NCI-H69 (cell line): ENCODE data around the gene TIGAR.

Source experiments
- DNase-seq: peaks from one replicate; lab custom pipeline; 2025; lab: John Stamatoyannopoulos, UW

The TIGAR gene, protein sequence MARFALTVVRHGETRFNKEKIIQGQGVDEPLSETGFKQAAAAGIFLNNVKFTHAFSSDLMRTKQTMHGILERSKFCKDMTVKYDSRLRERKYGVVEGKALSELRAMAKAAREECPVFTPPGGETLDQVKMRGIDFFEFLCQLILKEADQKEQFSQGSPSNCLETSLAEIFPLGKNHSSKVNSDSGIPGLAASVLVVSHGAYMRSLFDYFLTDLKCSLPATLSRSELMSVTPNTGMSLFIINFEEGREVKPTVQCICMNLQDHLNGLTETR

DNA sequence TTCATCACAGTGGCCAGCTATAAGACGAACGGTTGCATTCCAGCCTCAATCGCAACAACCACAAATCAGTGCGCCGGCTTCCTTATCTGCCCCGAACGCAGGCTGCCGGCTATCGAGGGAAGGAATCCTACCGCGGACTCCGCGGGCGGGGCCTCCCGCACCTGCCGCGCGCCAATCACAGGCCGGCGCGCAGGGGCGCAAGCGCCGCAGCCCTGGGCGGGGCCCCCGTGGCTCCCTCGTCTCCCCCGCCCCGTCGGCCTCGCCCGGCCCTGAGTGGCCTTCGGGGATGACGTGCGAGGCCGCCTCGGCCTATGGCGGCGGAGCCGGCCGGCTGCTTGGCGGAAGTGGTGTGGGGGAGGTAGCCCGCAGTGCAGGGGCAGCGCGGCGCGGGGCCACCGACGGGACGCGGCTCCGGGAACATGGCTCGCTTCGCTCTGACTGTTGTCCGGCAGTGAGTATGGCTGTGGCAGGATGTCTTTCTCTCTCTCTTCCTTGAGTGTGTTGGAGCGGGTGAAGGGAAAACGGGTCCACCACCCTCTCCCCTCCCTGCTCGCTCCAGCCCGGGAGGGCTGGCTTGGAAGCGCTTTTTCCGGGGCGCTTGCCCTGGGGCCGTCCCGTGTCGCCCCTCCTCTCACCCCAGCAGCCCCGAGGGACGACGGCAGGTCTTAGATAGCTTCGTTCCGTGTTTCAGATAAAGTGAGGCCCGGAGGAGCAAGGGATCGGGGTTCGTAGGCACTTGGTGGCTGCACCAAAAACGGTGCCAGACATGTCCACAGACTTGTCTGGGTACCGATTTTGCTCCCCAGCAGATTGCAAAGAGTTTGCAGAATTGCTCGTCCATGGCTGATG, at the start of gene TIGAR:
Gene TIGAR (plus strand): TSS at position 361 of the 849 bp plus-strand sequence. CDS start 59 bp downstream, at position 420.
- DNase-seq = peak; percentile 99

- DNase-seq = peak; percentile 33
Observed at GRCh38 chr12:4271717-4272423, 49.1 kb upstream of the TIGAR start.

DNA sequence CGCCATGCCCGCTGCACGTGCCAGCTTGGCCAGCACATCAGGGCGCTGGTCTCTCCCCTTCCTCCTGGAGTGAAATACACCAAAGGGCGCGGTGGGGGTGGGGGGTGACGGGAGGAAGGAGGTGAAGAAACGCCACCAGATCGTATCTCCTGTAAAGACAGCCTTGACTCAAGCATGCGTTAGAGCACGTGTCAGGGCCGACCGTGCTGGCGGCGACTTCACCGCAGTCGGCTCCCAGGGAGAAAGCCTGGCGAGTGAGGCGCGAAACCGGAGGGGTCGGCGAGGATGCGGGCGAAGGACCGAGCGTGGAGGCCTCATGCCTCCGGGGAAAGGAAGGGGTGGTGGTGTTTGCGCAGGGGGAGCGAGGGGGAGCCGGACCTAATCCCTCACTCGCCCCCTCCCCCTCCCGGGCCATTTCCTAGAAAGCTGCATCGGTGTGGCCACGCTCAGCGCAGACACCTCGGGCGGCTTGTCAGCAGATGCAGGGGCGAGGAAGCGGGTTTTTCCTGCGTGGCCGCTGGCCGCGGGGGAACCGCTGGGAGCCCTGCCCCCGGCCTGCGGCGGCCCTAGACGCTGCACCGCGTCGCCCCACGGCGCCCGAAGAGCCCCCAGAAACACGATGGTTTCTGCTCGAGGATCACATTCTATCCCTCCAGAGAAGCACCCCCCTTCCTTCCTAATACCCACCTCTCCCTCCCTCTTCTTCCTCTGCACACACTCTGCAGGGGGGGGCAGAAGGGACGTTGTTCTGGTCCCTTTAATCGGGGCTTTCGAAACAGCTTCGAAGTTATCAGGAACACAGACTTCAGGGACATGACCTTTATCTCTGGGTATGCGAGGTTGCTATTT, 48.4 kb upstream of the TIGAR start:
- DNase-seq = peak; percentile 41

DNA sequence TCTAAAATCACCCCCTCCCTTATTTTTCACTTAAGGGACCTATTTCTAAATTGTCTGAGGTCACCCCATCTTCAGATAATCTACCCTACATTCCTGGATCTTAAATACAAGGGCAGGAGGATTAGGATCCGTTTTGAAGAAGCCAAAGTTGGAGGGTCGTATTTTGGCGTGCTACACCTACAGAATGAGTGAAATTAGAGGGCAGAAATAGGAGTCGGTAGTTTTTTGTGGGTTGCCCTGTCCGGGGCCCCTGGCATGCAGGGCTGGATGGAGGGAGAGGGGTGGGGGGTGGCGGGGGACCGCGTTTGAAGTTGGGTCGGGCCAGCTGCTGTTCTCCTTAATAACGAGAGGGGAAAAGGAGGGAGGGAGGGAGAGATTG, 47.8 kb upstream of the TIGAR start:
- no peak for DNase-seq

- DNase-seq = peak; percentile 64
Observed at GRCh38 chr12:4273652-4274395, 47.2 kb upstream of the TIGAR start, which contains the start of gene CCND2. CCND2 (plus strand) TSS chr12:4273762; CDS start chr12:4274041, 279 bp downstream.

- peak; percentile 15 for DNase-seq
Observed at GRCh38 chr12:4274396-4275015, 46.5 kb upstream of the TIGAR start.

- peak; percentile 5 for DNase-seq
Observed at GRCh38 chr12:4275016-4275869, 45.8 kb upstream of the TIGAR start.

DNA sequence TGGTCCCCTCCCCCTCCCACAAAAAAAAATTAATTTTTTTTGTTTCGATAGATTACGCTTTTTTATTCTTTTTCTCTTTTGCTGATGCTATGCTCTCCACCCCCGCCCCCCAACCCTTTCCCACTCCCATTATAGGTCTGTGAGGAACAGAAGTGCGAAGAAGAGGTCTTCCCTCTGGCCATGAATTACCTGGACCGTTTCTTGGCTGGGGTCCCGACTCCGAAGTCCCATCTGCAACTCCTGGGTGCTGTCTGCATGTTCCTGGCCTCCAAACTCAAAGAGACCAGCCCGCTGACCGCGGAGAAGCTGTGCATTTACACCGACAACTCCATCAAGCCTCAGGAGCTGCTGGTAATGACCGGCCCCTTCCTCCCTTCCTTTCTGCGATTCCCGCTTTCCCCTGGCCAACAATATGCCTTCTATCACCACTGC, 45.1 kb upstream of the TIGAR start:
- no peak for DNase-seq

DNA sequence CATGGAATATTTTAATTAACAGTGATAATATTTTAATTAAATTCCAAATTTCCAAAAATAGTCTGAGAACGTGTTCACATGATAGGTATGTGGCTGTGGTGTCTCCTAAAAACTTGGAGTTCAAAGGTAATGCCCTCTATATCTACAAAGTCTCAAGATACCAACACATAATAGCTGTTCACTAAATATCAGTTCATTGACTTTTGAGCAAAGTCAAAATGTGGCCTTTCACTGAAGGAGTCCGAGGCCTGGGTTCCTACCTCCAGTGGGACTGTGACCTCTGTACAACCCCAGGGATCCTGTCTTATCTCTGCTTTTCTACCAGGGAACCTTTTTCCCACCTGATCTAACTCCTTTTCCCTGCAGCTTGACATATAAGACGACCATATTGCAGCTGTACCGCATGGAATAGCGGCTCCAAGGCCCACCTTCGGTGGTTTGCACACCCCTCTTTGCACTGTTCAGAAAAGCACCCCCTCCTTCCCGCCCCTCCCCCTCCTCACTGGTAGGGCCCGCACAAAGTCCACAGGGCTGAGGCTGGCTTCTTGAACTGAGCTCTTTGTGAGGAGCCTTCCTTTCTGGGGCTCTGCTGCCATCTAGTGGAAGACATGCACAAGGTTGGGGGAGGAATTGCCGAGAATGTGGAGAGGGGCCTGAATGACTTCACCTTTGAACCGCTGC, 44.3 kb upstream of the TIGAR start:
- peak; percentile 87 for DNase-seq

GRCh38 chr12:4277205-4277543, 43.8 kb upstream of the TIGAR start:
- no peak for DNase-seq

DNA sequence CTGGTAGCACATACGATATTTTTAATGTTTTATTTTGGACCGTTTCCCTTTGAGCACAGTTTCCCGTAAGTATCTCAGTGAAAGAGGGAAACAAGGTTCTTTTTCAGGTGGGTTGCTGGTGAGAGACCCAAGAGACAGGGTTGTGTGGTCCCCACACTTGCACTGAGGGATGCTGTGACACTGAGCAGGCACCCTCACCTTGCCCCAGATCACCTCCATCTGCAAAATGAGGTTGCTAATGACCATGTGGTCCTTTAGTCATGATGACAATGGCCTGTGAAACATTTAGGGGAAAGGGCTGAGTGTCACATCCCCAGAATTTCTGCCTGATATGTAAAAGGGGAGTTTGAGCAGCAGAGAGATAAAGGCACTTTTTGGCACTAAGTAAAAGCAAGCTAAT, 43.2 kb upstream of the TIGAR start:
- DNase-seq = no peak

GRCh38 chr12:4278329-4279197, 42.5 kb upstream of the TIGAR start:
- DNase-seq = no peak

DNA sequence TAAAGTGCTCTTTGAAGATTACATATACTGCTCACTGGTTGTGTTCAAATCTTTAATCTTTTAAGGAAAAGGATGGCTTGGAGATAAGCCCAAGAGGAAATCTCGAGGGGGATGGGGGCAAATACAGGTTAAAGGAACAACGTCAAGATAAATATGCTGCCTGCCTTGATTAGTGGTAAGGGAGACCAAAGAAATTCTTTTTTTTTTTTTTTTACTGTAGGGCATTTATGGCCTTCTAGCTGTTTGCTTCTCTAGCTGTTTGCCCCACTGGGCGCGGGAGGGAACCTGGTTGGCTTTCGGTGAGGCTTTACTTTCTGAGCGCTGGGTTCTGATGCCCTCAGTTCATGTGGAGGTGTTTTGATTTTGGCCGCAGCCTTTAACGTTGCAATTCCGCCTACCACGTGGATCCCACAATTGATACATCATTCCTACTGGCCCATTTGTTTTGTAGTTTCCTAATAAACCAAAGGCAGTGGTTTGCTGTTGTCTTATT, 41.8 kb upstream of the TIGAR start:
- no peak for DNase-seq

GRCh38 chr12:4280351-4281163, 40.5 kb upstream of the TIGAR start:
- no peak for DNase-seq

GRCh38 chr12:4281173-4281654, 39.8 kb upstream of the TIGAR start:
- no peak for DNase-seq

GRCh38 chr12:4282103-4282891, 38.7 kb upstream of the TIGAR start:
- DNase-seq = no peak
